Measurements from ENCODE around the gene LRRC25.

GRCh38 chr19:18443831-18444230 is 46.4 kb upstream of the LRRC25 start:
- TF ChIP-seq POLR2AphosphoS5 (IDR thresholded peaks at IDR 0.05; ENCODE audit: low read depth, low read length) (no peak), POU2F2 (IDR thresholded peaks at IDR 0.05; ENCODE audit: low read depth, low read length) (no peak)

Measured in GM12891 (cell line).